Forelimb muscle (tissue), 1 donor: ENCODE measurements around the gene AKNA. TPM values are rescaled to one million over a fixed set of nuclear protein-coding genes. Genes with fewer than 3 reads are reported as not detected.

Experiments
- DNase-seq: peaks from one replicate; pipeline ENCODE4 v3.0.0-alpha.2; 2013; ENCODE audit warnings: low read depth
- polyA plus RNA-seq: library from polyadenylated mRNA; unstranded; fragments of 120-200 nt; gene quantifications from one replicate; pipeline ENCODE4 v1.2.1, GENCODE V29; 2013; ENCODE audit not compliant: insufficient read length

AKNA gene, protein sequence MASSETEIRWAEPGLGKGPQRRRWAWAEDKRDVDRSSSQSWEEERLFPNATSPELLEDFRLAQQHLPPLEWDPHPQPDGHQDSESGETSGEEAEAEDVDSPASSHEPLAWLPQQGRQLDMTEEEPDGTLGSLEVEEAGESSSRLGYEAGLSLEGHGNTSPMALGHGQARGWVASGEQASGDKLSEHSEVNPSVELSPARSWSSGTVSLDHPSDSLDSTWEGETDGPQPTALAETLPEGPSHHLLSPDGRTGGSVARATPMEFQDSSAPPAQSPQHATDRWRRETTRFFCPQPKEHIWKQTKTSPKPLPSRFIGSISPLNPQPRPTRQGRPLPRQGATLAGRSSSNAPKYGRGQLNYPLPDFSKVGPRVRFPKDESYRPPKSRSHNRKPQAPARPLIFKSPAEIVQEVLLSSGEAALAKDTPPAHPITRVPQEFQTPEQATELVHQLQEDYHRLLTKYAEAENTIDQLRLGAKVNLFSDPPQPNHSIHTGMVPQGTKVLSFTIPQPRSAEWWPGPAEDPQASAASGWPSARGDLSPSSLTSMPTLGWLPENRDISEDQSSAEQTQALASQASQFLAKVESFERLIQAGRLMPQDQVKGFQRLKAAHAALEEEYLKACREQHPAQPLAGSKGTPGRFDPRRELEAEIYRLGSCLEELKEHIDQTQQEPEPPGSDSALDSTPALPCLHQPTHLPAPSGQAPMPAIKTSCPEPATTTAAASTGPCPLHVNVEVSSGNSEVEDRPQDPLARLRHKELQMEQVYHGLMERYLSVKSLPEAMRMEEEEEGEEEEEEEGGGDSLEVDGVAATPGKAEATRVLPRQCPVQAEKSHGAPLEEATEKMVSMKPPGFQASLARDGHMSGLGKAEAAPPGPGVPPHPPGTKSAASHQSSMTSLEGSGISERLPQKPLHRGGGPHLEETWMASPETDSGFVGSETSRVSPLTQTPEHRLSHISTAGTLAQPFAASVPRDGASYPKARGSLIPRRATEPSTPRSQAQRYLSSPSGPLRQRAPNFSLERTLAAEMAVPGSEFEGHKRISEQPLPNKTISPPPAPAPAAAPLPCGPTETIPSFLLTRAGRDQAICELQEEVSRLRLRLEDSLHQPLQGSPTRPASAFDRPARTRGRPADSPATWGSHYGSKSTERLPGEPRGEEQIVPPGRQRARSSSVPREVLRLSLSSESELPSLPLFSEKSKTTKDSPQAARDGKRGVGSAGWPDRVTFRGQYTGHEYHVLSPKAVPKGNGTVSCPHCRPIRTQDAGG (N-terminal part only)
- 8.4 TPM for polyA plus RNA-seq

DNA sequence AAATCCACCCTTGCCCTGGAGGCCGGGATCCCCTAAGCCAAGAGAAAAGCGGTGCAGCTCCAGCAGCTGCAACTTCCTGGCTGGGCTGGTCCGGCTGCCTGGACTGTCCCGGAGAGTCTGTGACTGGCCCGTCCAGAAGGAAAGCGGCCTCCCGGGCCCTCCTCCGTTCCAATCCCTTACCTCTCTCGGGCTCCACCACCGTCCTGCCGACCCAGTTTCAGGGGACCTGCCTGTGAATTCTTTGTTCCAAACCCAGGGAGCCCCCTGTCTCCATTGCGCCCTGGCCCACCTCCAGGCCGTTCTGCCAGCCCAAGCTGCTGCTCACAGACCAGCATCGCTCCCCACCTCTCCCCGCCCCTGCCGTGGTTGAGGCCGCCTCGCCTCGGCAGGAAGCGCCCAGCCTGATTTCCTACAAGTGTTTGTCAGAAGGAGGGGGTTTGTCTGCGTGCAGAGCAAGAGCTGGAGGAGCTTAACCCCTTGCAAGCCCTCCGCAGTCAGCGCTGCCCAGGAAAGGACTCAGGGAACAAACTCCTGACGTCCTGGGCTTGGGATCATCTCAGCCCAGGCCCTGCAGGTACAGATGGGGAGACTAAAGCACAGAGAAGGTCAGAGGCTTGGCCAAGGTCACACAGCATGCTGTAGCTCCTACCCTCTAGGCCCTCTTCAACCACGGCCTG lies at the start of gene AKNA:
TSS of gene AKNA (minus strand) at position 303 of the 677 bp plus-strand sequence. CDS start 6,649 bp downstream, outside the sequence.
- no peak for DNase-seq

- DNase-seq: no peak
Measured at GRCh38 chr9:114437401-114437893, 49.7 kb upstream of the AKNA start.

DNA sequence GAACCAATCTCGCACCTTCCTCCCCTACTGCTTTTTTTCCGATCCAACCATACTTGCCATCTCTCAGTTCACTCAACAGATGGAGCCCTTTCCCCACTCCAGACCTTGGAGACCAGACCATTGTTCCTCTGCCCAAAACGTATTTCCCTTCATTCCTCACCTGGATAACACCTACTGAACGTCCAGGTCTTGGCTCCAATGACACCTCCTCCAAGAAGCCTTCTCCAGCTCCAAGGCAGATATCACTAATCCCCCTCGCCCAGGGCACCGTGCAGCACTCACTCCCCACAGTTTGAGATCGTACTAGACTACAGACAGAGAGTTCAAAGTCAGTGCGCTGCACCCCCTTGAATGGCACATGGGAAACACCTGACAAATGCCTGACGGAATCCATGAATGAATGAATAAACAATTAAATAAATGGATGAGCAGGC lies 47.1 kb upstream of the AKNA start:
- peak; percentile 6 for DNase-seq

GRCh38 chr9:114433720-114434255 lies 46.0 kb upstream of the AKNA start:
- DNase-seq: no peak

GRCh38 chr9:114433086-114433485 lies 45.3 kb upstream of the AKNA start:
- no peak for DNase-seq

GRCh38 chr9:114432323-114433067 lies 44.7 kb upstream of the AKNA start:
- DNase-seq: no peak

DNA sequence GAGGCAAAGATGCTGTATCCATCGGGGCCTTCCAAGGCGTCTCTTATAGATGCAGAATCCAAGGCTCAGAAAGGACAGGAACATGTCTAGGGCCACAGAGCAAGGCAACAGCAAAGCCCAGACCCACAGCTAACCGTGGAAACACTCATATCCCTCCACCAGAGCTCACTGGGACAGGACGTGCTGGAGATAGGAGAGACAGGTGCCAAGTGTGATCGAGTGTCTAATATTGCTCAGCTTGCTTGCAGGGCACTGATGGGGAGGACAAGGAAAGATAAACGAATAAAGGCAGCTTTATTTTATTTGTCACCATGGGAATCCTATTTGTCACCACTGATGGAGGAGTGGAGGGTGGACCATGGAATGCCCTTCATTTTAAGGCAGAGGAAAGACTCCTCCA lies 44.0 kb upstream of the AKNA start:
- DNase-seq: no peak

DNA sequence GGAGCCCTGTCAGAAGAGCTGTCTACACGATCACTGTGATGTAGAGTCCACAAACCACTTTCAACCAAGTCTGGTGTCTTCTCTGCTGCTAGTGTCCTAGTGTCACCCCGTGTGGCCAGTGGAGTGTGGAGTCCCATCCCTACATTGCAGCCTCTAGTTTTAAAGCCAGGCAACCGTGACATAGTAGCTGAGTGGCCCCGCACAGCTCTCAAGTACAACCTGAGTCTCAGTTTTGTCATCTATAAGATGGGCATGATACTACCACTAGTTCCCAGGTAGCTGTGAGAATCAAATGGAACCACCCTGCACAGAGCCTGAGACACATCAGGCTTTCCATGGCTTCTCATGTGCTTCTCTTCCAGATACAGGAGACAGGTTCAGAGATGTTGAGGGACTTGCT lies 43.2 kb upstream of the AKNA start:
- DNase-seq: no peak

DNA sequence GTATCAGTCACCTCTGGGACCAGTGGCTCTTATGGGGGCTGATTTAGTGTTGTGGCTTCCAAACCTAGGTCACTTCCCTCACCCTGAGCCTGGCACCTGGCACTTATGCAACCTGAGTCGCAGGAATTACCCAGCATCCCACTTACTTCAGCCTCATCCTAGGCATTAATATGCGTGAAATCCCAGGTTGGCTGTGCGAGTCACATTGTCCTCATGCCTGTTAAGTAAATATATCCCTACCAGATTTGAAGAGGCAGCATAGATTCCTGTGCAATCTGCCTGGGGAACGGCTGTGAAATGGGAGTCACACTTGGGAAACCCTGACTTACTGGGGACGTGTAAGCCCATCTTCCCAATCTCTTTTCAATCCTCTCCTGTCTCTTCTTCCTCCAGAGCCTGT lies 42.7 kb upstream of the AKNA start:
- DNase-seq: no peak

DNA sequence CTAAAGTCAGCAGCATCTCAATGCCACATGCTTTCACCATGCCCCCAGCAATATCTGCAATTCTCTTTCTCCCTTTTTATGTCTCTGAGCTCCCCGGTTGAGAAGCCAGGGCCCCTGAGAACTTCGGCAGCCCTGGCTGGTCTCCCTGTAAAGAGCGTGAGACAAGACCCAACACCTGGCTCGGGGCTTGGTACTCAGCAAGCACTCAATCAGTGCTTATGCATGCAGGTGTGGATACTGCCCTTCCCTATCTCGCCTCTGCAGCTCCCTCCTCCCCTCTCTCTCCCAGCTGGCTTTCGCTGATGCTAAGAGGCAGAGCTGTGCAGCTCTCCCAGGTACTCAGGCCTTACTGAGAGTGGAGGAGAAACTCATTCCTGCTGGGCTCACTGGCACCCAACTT lies 41.7 kb upstream of the AKNA start:
- DNase-seq: no peak

GRCh38 chr9:114428466-114428865 lies 40.7 kb upstream of the AKNA start:
- DNase-seq: no peak

DNA sequence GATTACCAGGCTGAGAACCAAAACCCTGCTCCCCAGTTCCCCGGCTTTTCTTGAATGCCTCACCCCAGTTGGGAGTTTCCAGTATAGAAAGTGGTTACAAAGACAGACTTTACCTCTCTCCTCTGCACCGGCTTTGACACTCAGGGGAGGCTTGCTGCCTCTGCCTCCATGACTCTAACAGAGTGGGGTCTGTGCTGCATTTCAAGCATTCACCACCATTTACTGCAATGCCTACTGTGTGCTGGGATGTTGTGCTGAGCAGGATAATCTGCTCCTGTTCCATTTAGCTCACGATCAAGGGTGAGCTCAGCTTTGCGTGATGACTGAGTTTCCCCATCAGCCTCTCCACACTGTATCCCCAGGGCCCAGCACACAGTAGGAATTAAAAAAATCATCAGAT lies 39.9 kb upstream of the AKNA start:
- DNase-seq: no peak

GRCh38 chr9:114426046-114426948 lies 38.5 kb upstream of the AKNA start:
- no peak for DNase-seq

DNA sequence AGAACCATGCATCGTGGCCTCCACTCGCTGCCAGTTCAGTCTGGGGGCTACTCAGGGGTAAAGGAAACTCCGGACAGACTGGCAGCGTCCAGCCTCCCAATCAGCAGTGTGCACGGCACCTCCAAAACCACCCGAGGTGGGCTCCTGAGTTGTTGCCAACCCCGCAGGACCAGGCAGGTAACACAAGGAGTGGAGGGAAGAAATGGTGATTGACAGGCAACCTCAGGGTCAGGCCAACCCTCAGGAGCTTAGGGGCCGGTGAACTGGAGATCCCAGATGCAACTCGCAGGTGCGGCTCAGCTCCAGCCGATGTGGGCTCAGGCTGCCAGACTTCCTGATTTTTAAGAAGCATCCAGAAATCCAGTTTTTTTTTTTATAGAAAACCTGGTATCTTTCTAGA lies 37.3 kb upstream of the AKNA start:
- DNase-seq: no peak

- DNase-seq: no peak
Measured at GRCh38 chr9:114424126-114424525, 36.3 kb upstream of the AKNA start.

GRCh38 chr9:114423181-114423580 lies 35.4 kb upstream of the AKNA start:
- no peak for DNase-seq

GRCh38 chr9:114421147-114421546 lies 33.4 kb upstream of the AKNA start:
- DNase-seq: no peak

DNA sequence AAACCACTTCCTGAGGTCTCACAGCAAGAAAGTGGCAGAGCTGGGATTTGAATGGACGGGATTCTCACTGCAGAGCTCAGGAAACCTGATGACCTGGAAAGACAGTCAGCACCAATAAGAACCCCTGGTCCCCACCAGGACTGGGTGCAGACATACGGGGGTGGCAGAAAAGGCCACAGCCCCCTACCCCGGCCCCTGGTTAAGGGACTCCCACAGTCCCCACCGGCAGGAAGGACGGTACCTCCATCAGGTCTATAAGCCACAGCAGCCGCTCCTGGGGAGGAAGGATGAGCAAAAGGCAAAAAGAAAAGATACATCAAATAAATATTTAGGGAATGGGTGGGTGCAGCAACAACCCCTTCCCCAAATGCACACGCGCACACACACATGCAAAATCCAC lies 32.0 kb upstream of the AKNA start:
- no peak for DNase-seq

GRCh38 chr9:114418053-114418452 lies 30.3 kb upstream of the AKNA start:
- DNase-seq: no peak
